GM19043 (cell line): ENCODE measurements around the gene UBE2Z.

Experiments used
- ATAC-seq: cut with Tn5 transposase; IDR thresholded peaks from one replicate; pipeline ENCODE4 v1.9.1; 2021; ENCODE audit warnings: low read depth; ENCODE audit not compliant: unreplicated experiment

The UBE2Z gene

DNA sequence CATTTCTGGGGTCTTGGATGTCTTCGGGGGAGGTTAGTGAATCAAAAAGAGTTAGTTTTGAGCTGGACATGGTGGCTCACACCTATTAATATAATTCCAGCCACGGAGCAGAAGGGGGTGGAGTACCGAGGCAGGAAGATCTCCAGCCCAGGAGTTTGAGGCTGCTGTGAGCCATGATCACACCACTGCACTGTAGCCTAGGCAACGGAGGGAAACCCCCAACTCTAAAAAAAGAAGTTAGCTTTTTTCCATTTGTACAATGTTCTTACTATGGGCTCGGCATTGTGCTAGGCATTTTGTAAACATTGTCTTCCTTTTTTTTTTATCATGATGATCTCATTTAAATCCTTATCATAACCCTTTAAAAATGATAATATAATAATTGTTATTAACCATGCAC lies 44.7 kb downstream of the UBE2Z start:
- no peak for ATAC-seq

DNA sequence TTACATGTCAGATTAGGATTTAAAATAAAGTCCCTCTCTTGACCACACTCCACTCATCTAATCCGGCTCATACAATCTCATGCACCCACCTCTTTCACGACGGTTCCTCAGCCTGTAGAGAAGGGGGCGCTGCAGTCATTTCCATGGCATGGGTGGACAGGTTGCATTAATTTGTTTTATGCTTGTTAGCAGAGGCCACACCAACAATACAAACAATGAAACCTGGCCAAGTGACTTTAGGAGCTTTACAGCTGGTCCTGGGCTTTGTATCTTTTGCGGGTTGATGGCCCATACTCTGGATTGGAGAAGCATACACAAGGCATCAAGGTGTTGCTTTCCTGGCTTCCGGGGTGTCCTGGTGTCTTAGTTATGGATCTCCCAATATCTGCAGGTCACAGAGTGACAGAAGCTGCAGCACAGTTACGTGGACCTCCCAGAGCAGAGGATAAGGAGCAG lies 46.1 kb downstream of the UBE2Z start:
- ATAC-seq = no peak

DNA sequence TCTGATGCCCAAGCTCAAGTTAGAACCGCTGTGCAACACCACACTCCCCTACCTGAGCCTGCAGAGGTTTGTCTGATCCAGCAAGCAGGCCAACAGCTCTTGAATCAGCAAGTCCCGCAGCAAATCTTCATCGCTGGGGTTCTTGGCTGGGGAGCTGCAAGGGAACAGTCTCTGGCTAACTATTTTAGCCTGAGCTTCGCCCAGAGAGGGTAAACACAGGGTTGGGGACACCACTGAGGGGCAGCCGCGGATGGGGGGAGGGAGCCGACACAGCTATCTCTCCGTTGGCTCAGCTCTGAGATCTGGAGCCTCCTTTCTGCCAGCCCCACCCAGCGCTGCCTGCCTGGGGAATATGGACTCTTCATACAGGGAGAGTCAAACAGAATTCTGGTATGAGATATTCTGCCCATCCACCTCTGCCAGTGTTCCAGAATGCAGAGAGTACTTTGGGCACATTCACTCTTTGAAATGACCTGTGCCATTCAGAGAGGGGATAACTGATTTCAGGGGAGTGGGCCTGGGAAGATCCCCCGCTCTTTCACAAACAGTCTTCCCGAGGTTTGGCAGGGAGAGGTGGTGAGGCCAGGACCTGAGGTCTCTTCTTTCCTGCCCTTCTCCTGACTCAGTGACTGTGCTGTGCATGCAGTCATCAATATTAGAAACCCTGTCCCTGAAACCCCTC lies 52.8 kb downstream of the UBE2Z start:
- ATAC-seq = no peak

DNA sequence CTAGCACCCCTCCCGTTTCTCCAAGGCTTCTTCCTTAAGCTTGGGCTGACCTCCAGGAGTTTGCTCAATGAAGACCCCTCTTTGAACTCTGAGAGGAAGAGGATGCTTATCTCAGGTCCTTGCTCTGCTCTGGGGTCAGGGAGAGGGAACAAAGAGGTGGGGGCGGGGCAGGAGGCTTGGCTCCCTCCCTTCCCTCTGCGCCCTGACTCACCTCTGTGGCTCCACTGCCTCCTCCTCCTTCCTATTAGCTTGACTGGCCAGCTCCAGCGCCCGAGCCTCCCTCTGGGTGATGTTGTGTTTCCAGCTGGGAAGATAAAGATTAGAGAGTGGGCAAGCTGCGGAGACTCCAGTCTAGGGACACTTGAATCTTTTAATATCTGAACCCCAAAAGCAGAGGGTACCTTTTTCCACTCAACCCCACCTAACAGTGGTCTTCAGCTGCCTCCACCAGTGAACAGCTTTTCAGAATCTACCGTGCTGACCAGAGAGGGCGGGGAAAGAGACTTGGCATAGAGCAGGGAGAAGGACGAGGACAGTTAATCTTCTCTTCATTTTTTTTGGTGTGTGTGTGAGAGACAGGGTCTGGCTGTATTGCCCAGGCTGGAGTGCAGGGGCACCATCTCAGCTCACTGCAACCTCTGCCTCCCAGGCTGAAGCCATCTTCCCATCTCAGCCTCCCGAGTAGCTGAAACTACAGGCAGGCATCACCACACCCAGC lies 53.5 kb downstream of the UBE2Z start:
- no peak for ATAC-seq

DNA sequence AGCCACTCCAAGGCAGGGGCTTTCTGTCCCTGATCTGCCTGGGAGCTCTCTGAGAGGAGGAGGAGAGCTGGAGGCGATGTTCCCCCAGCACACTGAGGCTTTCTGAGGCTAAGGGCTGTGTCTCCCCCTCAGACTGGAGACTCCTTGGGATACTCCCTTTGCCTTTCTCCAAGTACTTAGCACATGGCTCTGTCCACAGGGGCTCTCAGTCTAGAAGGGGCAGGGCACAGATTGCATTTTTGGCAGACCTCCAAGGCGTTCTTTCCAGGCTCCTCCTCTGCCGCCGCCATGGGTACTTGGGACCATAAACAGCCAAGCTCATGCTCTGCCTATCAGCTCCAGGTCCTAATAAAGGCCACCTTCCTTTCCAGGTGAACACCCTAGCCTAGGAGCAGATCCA lies 62.0 kb downstream of the UBE2Z start:
- ATAC-seq = no peak

DNA sequence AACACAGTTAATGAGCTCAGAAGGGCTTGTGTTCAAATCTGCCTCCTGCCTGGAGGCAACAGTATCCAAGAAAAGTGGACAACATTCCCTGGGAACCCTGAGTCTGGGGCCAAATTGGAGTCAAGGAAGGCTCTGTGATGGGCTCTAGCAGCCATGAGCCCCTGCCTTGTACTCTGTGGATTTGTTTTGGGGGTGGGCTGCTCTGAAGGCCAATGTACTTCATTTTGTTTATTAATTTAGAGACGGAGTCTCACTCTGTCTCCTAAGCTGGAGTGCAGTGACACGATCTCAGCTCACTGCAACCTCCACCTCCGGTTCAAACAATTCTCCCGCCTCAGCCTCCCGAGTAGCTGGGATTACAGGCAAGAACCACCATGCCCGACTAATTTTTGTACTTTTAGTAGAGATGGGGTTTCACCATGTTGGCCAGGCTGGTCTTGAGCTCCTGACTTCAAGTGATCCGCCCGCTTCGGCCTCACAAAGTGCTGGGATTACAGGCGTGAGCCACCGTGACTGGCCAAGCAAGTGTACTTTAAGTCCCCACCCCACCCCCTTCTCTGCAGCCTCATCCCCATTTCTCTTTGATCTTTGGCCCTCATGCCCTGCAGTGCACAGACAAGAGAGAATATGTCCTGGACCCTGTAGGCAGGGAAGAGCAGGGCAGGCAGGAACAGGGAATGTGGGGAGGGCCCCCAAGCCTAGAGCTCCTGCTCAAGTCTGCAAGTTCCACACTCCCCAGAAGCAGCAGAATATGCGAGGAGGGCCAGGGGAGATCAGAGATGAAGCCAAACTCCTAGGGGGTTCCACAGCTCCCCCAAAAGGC lies 62.9 kb downstream of the UBE2Z start:
- no peak for ATAC-seq

DNA sequence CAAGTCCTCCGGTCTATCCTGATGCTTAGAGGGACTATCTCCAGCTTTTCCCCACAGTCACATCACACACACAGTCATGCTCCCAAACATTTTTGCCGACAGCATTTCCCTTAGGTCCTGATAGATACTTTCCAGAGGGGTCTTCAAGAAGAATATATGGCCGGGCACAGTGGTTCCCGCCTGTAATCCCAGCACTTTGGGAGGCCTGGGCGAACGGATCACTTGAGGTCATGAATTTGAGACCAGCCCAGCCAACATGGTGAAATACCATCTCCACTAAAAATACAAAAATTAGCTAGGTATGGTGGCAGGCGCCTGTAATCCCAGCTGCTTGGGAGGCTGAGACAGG lies 64.5 kb downstream of the UBE2Z start:
- no peak for ATAC-seq

DNA sequence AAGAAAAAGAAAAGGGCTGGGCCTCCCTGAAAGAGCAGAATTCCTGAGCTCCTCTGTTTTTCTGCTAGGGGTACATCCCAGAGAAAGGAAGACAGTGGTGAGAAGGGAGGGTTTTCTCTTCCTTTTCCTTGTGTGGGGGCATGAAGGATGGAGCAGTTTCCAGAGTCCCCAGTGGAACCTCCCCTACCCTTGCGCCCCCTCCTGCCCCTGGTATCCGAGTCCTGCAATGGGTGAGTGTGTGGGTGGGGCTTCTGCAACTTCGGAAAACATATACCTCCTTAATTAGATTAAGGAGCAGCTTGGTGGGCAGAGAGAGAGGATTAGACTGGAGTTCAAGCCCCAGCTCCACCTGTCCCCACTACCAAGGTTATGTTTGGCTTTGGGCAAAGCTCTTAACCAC lies 65.6 kb downstream of the UBE2Z start:
- ATAC-seq = no peak
